ENCODE data around the gene IFNE. TPM values are rescaled to one million over a fixed set of nuclear protein-coding genes. Genes with fewer than 3 reads are reported as not detected.

Gene IFNE, protein sequence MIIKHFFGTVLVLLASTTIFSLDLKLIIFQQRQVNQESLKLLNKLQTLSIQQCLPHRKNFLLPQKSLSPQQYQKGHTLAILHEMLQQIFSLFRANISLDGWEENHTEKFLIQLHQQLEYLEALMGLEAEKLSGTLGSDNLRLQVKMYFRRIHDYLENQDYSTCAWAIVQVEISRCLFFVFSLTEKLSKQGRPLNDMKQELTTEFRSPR
- total RNA-seq: not detected

DNA sequence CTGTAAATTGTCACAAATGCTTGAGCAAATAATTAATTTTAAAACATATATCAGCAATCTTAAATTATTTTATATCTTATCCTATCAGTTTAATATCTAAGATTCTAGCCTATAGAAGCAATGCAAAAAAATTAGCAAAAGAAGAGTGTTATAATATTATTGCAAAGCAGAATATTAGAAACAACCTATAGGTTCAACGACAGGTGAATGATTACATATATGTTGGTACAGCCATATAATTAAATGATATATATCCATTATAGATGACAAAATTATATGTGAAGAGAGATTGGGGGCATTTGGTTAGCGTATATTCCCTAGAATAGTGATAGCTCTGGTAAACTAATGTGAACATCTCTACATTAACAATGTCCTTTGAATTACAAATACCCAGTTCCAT is at the start of gene IFNE:
TSS of gene IFNE (minus strand) at position 101 of the 400 bp plus-strand sequence. CDS start 619 bp downstream, outside the sequence.
- Histone ChIP-seq H3K27ac (no peak within 1 kb of the TSS), H3K36me3 (no peaks in the 10 kb centered on the region), H3K4me3 (no peak within 1 kb of the TSS), H3K4me1 (no peaks in the 10 kb centered on the region), H3K27me3 (no peaks in the 10 kb centered on the region), H3K9me3 (no peaks in the 10 kb centered on the region)
- WGBS, 2 donors (ENCODE audit: low coverage in 1 of 2): 89 to 90% methylated on average over 2 of the region's 2 CpGs
- ATAC-seq: no peak
- TF ChIP-seq, protein P1, sequence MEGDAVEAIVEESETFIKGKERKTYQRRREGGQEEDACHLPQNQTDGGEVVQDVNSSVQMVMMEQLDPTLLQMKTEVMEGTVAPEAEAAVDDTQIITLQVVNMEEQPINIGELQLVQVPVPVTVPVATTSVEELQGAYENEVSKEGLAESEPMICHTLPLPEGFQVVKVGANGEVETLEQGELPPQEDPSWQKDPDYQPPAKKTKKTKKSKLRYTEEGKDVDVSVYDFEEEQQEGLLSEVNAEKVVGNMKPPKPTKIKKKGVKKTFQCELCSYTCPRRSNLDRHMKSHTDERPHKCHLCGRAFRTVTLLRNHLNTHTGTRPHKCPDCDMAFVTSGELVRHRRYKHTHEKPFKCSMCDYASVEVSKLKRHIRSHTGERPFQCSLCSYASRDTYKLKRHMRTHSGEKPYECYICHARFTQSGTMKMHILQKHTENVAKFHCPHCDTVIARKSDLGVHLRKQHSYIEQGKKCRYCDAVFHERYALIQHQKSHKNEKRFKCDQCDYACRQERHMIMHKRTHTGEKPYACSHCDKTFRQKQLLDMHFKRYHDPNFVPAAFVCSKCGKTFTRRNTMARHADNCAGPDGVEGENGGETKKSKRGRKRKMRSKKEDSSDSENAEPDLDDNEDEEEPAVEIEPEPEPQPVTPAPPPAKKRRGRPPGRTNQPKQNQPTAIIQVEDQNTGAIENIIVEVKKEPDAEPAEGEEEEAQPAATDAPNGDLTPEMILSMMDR (IDR thresholded peaks at IDR 0.05): no peak
- TF ChIP-seq POLR2A (IDR thresholded peaks at IDR 0.05): no peak
- no peak for TF ChIP-seq POLR2AphosphoS5 (IDR thresholded peaks at IDR 0.05)
- no peak for TF ChIP-seq EP300 (IDR thresholded peaks at IDR 0.05)

DNA sequence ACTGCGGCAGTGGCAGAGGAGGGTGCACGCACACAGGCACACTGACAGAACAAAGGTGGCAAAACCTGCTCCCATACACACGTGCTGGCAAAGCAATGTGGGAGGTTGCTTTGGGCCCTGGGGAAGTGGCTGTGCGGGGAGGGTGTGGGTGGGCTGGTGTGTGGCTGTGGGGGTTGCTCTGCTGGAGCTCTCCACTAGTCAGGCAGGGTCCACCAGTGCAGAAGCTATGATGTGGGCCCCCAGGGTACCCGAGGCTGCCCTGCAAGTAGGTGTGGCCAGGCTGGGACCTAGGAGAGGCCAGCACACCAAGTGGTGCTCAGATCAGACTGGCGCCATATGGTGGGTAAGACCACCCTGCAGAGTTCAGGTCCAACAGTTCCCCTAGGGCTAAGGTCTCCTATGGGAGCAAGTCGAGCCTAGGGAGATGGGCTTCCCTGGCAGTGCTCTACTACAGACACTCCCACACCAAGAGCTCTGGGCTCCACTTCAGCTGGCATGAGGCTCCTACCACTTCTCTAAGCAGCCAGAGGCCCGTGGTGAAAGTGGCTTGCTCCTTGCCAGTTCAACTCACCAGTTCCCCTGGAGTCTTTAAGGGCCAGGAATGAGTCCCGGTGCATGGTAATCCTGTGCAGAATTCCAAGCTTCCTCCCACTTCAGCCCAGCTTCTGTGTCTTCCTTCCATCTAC is 46.2 kb upstream of the IFNE start:
- H3K4me1 ChIP-seq: no peaks in the 10 kb centered on the region
- H3K27me3 ChIP-seq: peaks cover 11% of the 10 kb centered on the region
- WGBS, 2 donors (ENCODE audit: low coverage in 1 of 2): 88 to 93% methylated on average over 2 to 4 of the region's 9 CpGs
- TF ChIP-seq POLR2AphosphoS5 (IDR thresholded peaks at IDR 0.05) (no peak), POLR2A (IDR thresholded peaks at IDR 0.05) (no peak), EP300 (IDR thresholded peaks at IDR 0.05) (no peak)
- TF ChIP-seq, protein P1 (IDR thresholded peaks at IDR 0.05): no peak
- ATAC-seq: no peak
- no peaks in the 10 kb centered on the region for H3K36me3 ChIP-seq
- no peak overlapping the region for H3K4me3 ChIP-seq
- H3K27ac ChIP-seq: no peak overlapping the region
- peaks cover 0 to 9% (median 0%) of the 10 kb centered on the region in 3 donors for H3K9me3 ChIP-seq

DNA sequence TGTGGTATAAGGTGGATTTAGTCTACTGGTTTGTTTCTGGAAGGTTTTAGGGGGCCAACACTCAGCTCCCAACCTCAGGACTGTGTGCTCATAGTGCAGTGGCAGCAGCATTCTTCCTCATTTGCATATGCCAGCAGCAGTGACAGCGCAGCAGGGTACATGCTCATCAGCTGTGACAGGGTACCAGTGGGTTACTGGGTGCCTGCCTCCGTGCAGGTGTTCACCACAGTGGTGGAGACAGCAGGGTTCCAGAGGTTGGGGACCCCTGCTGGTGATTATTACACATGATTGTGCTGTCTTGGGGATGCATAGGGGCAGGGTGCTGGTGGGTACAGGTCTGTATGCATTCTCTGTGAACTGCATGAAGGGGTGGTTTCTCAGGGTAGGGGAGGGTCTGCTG is 45.5 kb upstream of the IFNE start:
- no peaks in the 10 kb centered on the region for H3K36me3 ChIP-seq
- peaks cover 0 to 9% (median 0%) of the 10 kb centered on the region in 3 donors for H3K9me3 ChIP-seq
- no peak overlapping the region for H3K4me3 ChIP-seq
- 90% methylated on average over 2 of the region's 2 CpGs; no CpG with 5 or more reads in 1 of the 2 donors for WGBS, 2 donors (ENCODE audit: low coverage in 1 of 2)
- no peak for ATAC-seq
- H3K27ac ChIP-seq: no peak overlapping the region
- peaks cover 11% of the 10 kb centered on the region for H3K27me3 ChIP-seq
- TF ChIP-seq POLR2AphosphoS5 (IDR thresholded peaks at IDR 0.05): no peak
- TF ChIP-seq, protein P1 (IDR thresholded peaks at IDR 0.05): no peak
- TF ChIP-seq EP300 (IDR thresholded peaks at IDR 0.05): no peak
- no peak for TF ChIP-seq POLR2A (IDR thresholded peaks at IDR 0.05)
- no peaks in the 10 kb centered on the region for H3K4me1 ChIP-seq

DNA sequence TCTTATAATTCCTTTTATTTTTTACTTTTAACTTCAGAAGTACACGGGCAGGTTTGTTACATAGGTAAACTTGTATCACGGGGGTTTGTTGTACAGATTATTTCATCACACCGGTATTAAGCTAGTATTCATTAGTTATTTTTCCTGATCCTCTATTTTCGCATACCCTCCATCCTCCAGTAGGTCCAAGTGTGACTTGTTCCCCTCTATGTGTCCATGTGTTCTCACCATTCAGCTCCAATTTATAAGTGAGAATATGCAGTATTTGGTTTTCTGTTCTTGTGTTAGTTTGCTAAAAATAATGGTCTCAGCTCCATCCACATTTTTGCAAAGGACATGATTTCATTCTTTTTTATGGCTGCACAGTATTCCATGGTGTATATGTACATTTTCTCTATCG is 43.1 kb upstream of the IFNE start:
- ATAC-seq: no peak
- peaks cover 11% of the 10 kb centered on the region for H3K27me3 ChIP-seq
- H3K4me3 ChIP-seq: no peak overlapping the region
- no peak overlapping the region for H3K27ac ChIP-seq
- H3K36me3 ChIP-seq: no peaks in the 10 kb centered on the region
- no peak for TF ChIP-seq POLR2A (IDR thresholded peaks at IDR 0.05)
- no peak for TF ChIP-seq POLR2AphosphoS5 (IDR thresholded peaks at IDR 0.05)
- no peak for TF ChIP-seq EP300 (IDR thresholded peaks at IDR 0.05)
- TF ChIP-seq, protein P1 (IDR thresholded peaks at IDR 0.05): no peak
- WGBS, 2 donors (ENCODE audit: low coverage in 1 of 2): 79 to 93% methylated on average over 5 of the region's 5 CpGs
- H3K9me3 ChIP-seq: peaks cover 0 to 9% (median 0%) of the 10 kb centered on the region in 3 donors
- H3K4me1 ChIP-seq: no peaks in the 10 kb centered on the region
